ACHN (cell line): Measurements from ENCODE around the gene KLF6.

Source experiments
- DNase-seq: peaks from one replicate; pipeline ENCODE4 v3.0.0-alpha.2; 2015
- in situ Hi-C: cut with HindIII; loops from 2 replicates; pipeline ENCODE4 v1.10.0; 2017; ENCODE audit warnings: low sequenced_read_pairs, low pct_ligation_motif_present, low pct_unique_long_range_greater_than_20kb

KLF6 gene

GRCh38 chr10:3763852-3764625 lies 21.0 kb downstream of the KLF6 start:
- peak; percentile 61 for DNase-seq
- in situ Hi-C loops = no loop called here

- DNase-seq = peak; percentile 90
- in situ Hi-C loops = no loop called here
Measured at GRCh38 chr10:3763035-3763456, 22.0 kb downstream of the KLF6 start.

- DNase-seq = no peak
- in situ Hi-C loops = no loop called here
Measured at GRCh38 chr10:3762309-3762708, 22.7 kb downstream of the KLF6 start.

- in situ Hi-C loops = no loop called here
- peak; percentile 98 for DNase-seq
Measured at GRCh38 chr10:3761904-3762303, 23.1 kb downstream of the KLF6 start.

- in situ Hi-C loops = no loop called here
- peak; percentile 54 for DNase-seq
Measured at GRCh38 chr10:3761021-3761686, 23.9 kb downstream of the KLF6 start.

GRCh38 chr10:3760083-3760482 lies 24.9 kb downstream of the KLF6 start:
- in situ Hi-C loops = no loop called here
- DNase-seq = no peak

GRCh38 chr10:3759397-3759796 lies 25.6 kb downstream of the KLF6 start:
- no peak for DNase-seq
- in situ Hi-C loops = no loop called here

GRCh38 chr10:3758491-3758970 lies 26.5 kb downstream of the KLF6 start:
- in situ Hi-C loops = no loop called here
- no peak for DNase-seq

GRCh38 chr10:3757638-3758490 lies 27.1 kb downstream of the KLF6 start:
- no peak for DNase-seq

GRCh38 chr10:3757250-3757637 lies 27.8 kb downstream of the KLF6 start:
- in situ Hi-C loops = no loop called here
- no peak for DNase-seq

More at GRCh38 chr10:3757638-3758490, 27.1 kb downstream of the KLF6 start:
- in situ Hi-C loops = no loop called here

GRCh38 chr10:3756360-3756740 lies 28.7 kb downstream of the KLF6 start:
- in situ Hi-C loops = no loop called here

GRCh38 chr10:3755440-3756359 lies 29.3 kb downstream of the KLF6 start:
- in situ Hi-C loops = no loop called here
- DNase-seq = peak; percentile 21

More at GRCh38 chr10:3756360-3756740, 28.7 kb downstream of the KLF6 start:
- DNase-seq = no peak

- peak; percentile 68 for DNase-seq
- in situ Hi-C loops = no loop called here
Measured at GRCh38 chr10:3754727-3755439, 30.1 kb downstream of the KLF6 start.

- DNase-seq = no peak
- in situ Hi-C loops = no loop called here
Measured at GRCh38 chr10:3750854-3751253, 34.2 kb downstream of the KLF6 start.

GRCh38 chr10:3750006-3750816 lies 34.8 kb downstream of the KLF6 start:
- DNase-seq = no peak

GRCh38 chr10:3749600-3749999 lies 35.4 kb downstream of the KLF6 start:
- in situ Hi-C loops = no loop called here
- no peak for DNase-seq

More at GRCh38 chr10:3750006-3750816, 34.8 kb downstream of the KLF6 start:
- in situ Hi-C loops = no loop called here

GRCh38 chr10:3749011-3749410 lies 36.0 kb downstream of the KLF6 start:
- in situ Hi-C loops = no loop called here
- no peak for DNase-seq
